Activated T-helper 1 cell treated with anti-CD3 and anti-CD28 coated beads, Interleukin-12 subunit alpha, Interleukin-12 subunit beta, Interleukin-2, Interleukin-4 antibody, amounts not matched to agents 30 ng/mL and 10 ng/mL and 1 ng/mL, durations not matched to agents 14 hours and 24 hours and 36 hours (primary cell): Measurements from ENCODE around the gene RSF1. TPM values are rescaled to one million over a fixed set of nuclear protein-coding genes. Genes with fewer than 3 reads are reported as not detected.

Experiments
- DNase-seq: peaks from one replicate; pipeline ENCODE4 v3.0.0; 2021; ENCODE audit warnings: low spot score
- H3K27ac Mint-ChIP-seq: one replicate; pipeline ENCODE4 v1.8.0; 2021; ENCODE audit warnings: mild to moderate bottlenecking, mixed read lengths
- H3K27me3 Mint-ChIP-seq: one replicate; pipeline ENCODE4 v1.8.0; 2022; ENCODE audit warnings: mild to moderate bottlenecking, moderate library complexity, mixed read lengths; ENCODE audit not compliant: insufficient read depth
- H3K36me3 Mint-ChIP-seq: one replicate; pipeline ENCODE4 v1.8.0; 2021; ENCODE audit warnings: low read depth, mixed read lengths
- H3K4me1 Mint-ChIP-seq: one replicate; pipeline ENCODE4 v1.8.0; 2021; ENCODE audit warnings: low read depth, mixed read lengths
- H3K4me3 Mint-ChIP-seq: one replicate; pipeline ENCODE4 v1.8.0; 2021; ENCODE audit warnings: mild to moderate bottlenecking, moderate library complexity, mixed read lengths
- H3K9me3 Mint-ChIP-seq: one replicate; pipeline ENCODE4 v1.8.0; 2021; ENCODE audit warnings: mixed read lengths
- intact Hi-C: fragments of 100-400 bp; cut with micrococcal nuclease; formaldehyde crosslinking; loops from one replicate; pipeline ENCODE4 v1.15.1; 2024
- total RNA-seq: library from RNA; stranded (reverse); gene quantifications from 2 replicates; pipeline ENCODE4 v1.2.3, GENCODE V29; 2022

The RSF1 gene
- total RNA-seq, 1 donor from 2014 or later, result 47.0 TPM

DNA sequence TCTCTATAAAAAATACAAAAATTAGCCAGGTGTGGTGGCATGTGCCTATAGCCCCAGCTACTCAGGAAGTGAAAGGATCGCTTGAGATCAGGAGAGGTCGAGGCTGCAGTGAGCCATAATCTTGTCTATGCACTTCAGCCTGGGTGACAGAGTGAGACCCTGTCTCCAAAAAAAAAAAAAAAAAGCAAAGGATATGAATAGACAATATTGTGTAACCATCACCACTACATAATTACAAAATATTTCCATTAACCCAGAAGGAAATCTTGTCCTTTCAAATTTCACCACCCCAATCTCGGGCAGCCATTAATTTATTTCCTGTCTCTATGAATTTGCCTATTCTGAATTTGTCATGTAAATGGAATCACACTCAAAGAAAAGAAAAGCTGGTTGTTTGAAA is 21.2 kb downstream of the RSF1 start:
- Mint-ChIP-seq H3K36me3 (peaks cover 15% of the 10 kb centered on the region), H3K9me3 (no peaks in the 10 kb centered on the region), H3K27me3 (no peaks in the 10 kb centered on the region), H3K4me3 (no peak overlapping the region), H3K4me1 (peaks cover 22% of the 10 kb centered on the region), H3K27ac (no peak overlapping the region)
- intact Hi-C loops, result no loop called here
- DNase-seq, result no peak

DNA sequence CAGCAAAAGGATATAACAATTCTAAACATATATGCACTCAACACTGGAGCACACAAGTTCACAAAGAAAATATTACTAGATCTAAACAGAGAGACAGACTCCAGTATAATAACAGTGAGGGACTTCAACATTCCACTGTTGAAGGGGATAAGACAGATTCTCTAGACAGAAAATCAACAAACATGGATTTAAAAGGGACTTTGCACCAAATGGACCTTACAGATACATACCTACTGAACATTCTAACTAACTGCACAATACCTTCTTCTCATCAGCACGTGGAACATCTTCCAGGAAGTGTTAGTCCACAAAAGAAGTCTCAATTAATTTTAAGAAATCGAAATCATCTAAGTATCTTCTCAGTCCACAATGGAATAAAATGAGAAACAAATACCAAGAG is 26.6 kb downstream of the RSF1 start:
- Mint-ChIP-seq H3K9me3 (peaks cover 18% of the 10 kb centered on the region), H3K4me1 (peaks cover 18% of the 10 kb centered on the region), H3K4me3 (no peak overlapping the region), H3K36me3 (peaks cover 35% of the 10 kb centered on the region), H3K27ac (no peak overlapping the region), H3K27me3 (no peaks in the 10 kb centered on the region)
- no peak for DNase-seq
- intact Hi-C loops, result no loop called here

DNA sequence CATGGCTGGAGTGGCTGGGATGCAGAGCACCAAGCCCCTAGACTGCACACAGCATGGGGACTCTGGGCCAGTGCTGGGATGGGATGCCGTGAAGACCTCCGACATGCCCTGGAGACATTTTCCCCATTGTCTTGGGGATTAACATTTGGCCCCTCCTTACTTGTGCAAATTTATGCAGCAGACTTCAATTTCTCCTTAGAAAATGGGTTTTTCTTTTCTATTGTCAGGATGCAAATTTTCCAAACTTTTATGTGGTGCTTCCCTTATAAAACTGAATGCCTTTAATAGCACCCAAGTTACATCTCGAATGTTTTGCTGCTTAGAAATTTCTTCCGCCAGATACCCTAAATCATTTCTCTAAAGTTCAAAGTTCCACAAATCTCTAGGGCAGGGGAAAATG is 29.2 kb downstream of the RSF1 start:
- Mint-ChIP-seq H3K27me3 (no peaks in the 10 kb centered on the region), H3K4me1 (peaks cover 25% of the 10 kb centered on the region), H3K27ac (no peak overlapping the region), H3K4me3 (no peak overlapping the region), H3K36me3 (peaks cover 24% of the 10 kb centered on the region), H3K9me3 (peaks cover 18% of the 10 kb centered on the region)
- DNase-seq, result no peak
- intact Hi-C loops, result no loop called here

DNA sequence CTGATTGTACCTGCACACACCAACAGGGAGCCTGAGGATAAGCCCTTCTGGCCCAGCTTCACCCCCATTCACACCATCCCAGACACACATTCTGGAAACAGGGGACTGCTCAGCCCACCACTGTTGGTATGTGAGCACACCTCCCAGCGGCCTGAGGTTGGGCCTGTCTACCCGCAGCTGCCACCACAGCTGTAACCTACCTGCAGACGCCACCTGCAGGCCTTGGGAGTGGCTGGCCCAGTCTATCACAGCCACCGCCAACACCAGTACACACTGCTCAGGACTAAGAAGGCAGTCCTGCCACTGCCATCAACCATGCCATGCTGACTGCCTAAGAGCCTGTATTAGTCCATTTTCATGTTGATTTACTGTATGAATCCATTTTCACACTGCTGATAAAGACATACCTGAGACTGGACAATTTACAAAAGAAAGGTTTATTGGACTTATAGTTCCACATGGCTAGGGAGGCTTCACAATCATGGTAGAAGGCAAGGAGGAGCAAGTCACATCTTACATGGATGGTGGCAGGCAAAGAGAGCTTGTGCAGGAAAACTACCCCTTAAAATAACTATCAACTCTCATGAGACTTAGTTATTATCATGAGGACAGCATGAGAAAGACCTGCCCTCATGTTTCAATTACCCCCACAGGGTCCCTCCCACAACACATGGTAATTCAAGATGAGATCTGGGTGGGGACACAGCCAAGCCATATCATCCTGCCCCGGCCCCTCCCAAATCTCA is 30.6 kb downstream of the RSF1 start:
- intact Hi-C loops, result no loop called here
- DNase-seq, result no peak
- Mint-ChIP-seq H3K27me3 (no peaks in the 10 kb centered on the region), H3K9me3 (peaks cover 18% of the 10 kb centered on the region), H3K4me1 (peaks cover 25% of the 10 kb centered on the region), H3K4me3 (no peak overlapping the region), H3K27ac (no peak overlapping the region), H3K36me3 (peaks cover 23% of the 10 kb centered on the region)

DNA sequence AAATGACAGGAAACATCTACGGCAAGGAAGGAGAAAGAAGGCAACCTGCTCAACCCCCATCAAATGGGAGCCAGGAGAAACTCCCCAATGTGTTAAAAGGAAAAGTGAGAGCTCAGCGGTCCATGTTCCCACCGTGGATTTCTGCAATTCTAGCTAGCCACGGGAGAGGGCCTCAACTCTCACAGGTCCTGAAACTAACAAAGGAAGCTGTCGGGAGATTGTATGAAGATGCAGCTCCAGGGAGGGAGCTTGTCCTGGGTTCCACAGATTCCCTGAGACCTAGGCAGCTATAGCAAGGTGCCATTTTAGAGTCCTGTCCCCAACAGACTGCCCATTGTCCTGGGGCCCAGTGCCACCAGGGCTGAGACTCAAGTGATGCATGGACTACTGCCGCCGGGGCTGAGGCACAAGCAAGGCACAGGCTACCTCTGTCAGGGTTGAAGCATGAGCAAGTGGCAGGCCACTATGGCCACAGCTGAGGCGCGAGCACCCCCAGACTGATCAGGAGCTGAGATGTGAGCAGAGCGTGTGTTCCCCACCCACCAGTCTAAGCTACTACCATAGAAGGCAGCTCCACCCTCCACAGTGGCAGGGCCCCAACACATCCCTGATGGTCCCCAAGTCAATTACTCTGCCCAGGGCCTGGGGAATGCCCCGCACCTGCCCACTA is 31.3 kb downstream of the RSF1 start:
- peaks cover 18% of the 10 kb centered on the region for H3K9me3 Mint-ChIP-seq
- H3K4me3 Mint-ChIP-seq, result no peak overlapping the region
- no peak overlapping the region for H3K27ac Mint-ChIP-seq
- intact Hi-C loops, result no loop called here
- H3K4me1 Mint-ChIP-seq, result peaks cover 25% of the 10 kb centered on the region
- H3K36me3 Mint-ChIP-seq, result peaks cover 22% of the 10 kb centered on the region
- DNase-seq, result no peak
- H3K27me3 Mint-ChIP-seq, result no peaks in the 10 kb centered on the region

DNA sequence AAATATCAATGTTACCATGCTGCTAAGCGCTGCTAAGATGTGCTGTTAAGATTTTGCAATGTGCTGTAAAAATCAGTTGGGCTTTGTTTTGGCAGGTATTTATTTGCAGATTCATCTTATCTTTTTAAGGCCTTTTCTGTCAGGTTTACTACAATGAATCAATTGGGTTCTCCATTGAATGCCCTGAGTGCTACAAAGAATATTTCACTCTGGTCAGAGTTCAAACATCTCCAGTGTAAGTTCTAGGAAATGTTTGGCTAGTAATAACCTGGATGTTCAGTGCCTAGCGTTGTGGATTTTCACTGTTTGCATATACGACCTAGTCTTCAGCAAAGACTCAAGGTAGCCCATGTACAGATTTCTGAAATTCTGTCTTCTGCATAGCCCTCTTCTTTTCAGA is 36.0 kb downstream of the RSF1 start:
- intact Hi-C loops, result no loop called here
- Mint-ChIP-seq H3K9me3 (no peaks in the 10 kb centered on the region), H3K4me3 (no peak overlapping the region), H3K27ac (no peak overlapping the region), H3K36me3 (peaks cover 3% of the 10 kb centered on the region), H3K4me1 (peaks cover 19% of the 10 kb centered on the region), H3K27me3 (no peaks in the 10 kb centered on the region)
- DNase-seq, result no peak

DNA sequence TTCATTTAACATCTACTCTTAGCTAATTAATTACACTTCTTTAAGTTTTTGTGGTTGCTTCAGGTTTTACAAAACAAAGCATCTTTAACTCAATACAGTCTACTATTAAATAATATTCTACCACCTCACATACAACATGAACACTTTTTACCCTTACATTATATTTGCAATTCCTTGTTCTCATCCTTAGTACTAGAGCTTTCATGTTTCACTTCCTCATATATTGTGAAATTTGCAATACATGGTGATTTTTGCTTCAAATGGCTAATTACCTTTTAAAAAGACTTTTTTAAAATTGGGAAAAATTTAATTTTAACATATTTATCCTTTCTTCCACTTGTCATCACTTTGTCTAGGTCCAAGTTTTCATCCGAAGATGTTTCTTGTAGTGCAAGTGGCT is 37.5 kb downstream of the RSF1 start:
- H3K36me3 Mint-ChIP-seq, result peaks cover 3% of the 10 kb centered on the region
- no peaks in the 10 kb centered on the region for H3K9me3 Mint-ChIP-seq
- DNase-seq, result no peak
- H3K4me3 Mint-ChIP-seq, result no peak overlapping the region
- H3K27ac Mint-ChIP-seq, result no peak overlapping the region
- peaks cover 6% of the 10 kb centered on the region for H3K4me1 Mint-ChIP-seq
- intact Hi-C loops, result no loop called here
- H3K27me3 Mint-ChIP-seq, result no peaks in the 10 kb centered on the region

DNA sequence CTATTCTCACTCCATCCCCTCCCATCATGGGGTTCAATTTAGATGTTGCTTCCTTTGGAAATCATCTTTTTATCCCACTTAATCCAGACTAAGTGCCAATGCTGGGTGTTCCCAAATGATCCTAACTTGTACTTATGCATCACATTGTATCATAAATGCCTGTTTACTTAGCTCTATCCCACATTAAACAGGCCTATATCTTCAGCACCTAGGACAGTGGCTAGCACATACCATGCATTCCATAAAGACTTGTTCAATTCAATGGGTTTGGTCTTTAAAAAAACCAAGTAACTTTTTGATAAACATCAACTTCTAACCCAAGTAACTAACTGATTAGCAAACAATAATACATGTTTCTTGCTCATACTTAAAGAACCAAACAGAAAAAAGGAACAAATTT is 40.6 kb downstream of the RSF1 start:
- Mint-ChIP-seq H3K27ac (no peak overlapping the region), H3K27me3 (no peaks in the 10 kb centered on the region), H3K9me3 (no peaks in the 10 kb centered on the region), H3K4me3 (no peak overlapping the region), H3K4me1 (no peaks in the 10 kb centered on the region), H3K36me3 (peaks cover 3% of the 10 kb centered on the region)
- intact Hi-C loops, result no loop called here
- no peak for DNase-seq

DNA sequence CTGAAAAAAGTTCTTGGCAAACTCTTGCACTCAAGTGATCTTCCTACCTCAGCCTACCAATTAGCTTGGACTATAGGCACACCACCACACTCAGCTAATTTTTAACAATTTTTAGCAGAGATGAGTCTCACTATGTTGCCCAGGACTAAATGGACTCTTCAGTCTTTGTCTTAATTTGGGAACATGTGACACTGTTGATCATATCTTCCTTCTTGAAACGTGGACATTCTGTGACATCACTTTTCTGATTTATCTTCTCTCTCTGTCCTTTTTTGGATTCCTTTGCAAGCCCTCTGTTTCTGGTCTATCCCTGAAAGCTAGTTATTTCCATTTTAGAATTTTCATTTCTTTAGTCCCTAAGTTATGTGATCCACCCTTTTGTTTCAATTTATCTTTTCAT is 42.0 kb downstream of the RSF1 start:
- peak overlapping the region; percentile 32 for H3K27ac Mint-ChIP-seq

DNA sequence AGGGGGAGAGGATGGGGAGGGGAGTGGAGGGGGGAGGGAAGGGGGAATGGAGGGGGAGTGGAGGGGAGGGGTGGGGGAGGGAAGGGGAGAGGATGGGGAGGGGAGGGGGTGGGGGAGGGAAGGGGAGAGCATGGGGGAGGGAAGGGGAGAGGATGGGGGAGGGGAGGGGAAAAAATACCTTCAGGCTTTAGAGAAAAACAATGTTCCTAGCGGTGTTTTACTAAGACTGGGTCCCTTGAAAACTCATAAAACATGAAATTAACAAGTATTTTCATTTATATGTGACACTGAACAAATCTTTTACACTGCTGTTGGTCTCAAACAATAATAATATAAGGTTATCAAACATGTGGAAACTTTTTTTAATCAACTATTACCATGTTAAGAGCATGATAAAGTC is 42.4 kb downstream of the RSF1 start:
- no peaks in the 10 kb centered on the region for H3K9me3 Mint-ChIP-seq
- intact Hi-C loops, result no loop called here
- no peaks in the 10 kb centered on the region for H3K27me3 Mint-ChIP-seq
- H3K4me1 Mint-ChIP-seq, result no peaks in the 10 kb centered on the region
- H3K27ac Mint-ChIP-seq, result no peak overlapping the region
- H3K36me3 Mint-ChIP-seq, result no peaks in the 10 kb centered on the region
- H3K4me3 Mint-ChIP-seq, result no peak overlapping the region
- no peak for DNase-seq

More for the DNA sequence above, 42.0 kb downstream of the RSF1 start:
- Mint-ChIP-seq H3K9me3 (no peaks in the 10 kb centered on the region), H3K27me3 (no peaks in the 10 kb centered on the region), H3K4me3 (no peak overlapping the region), H3K4me1 (no peaks in the 10 kb centered on the region), H3K36me3 (no peaks in the 10 kb centered on the region)
- intact Hi-C loops, result no loop called here
- DNase-seq, result no peak

DNA sequence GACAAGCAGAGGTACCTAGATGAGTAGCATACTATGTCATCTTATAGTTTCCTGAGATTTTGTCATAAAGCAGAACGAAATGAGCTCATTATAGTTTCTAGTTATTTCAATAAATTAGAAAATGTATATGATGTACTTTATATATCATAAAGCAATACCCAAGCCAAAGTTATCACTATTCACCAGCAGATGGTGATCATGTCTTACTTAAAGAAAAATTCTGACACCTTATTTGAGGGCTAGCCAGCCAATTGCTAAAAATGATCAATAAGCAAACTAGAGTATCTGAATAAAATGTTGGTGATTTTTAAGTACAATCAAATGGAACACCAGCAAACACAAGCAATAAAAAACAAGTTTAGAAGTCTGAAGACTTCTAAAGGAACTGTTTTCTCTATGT is 44.1 kb downstream of the RSF1 start:
- DNase-seq, result no peak
- Mint-ChIP-seq H3K36me3 (no peaks in the 10 kb centered on the region), H3K4me3 (no peak overlapping the region), H3K9me3 (no peaks in the 10 kb centered on the region), H3K4me1 (peaks cover 7% of the 10 kb centered on the region), H3K27me3 (no peaks in the 10 kb centered on the region), H3K27ac (no peak overlapping the region)
- intact Hi-C loops, result loop anchor here (1.0 kb wide), 3 partner anchors 43 to 224 kb away; no protein-coding TSS in a partner anchor

DNA sequence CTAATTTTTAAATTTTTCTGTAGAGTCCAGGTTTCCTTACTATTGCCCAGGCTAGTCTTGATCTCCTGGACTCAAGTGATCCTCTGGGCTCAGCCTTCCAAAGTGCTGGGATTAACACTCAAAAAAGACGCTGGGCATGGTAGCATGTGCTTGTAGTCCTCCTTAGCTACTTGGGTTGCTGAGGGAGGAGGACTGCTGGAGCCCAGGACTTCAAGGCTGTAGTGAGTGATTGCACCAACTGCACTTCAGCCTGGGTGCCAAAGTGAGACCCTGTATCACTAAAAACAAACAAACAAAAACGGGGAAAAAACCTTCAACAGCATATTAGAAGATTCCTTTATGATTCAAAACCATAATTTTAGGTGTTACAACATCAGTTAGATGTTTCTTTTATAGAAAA is 44.6 kb downstream of the RSF1 start:
- DNase-seq, result no peak
- Mint-ChIP-seq H3K4me1 (peaks cover 12% of the 10 kb centered on the region), H3K36me3 (peaks cover 2% of the 10 kb centered on the region), H3K27ac (no peak overlapping the region), H3K4me3 (no peak overlapping the region), H3K9me3 (no peaks in the 10 kb centered on the region), H3K27me3 (no peaks in the 10 kb centered on the region)
- intact Hi-C loops, result loop anchor here (1.0 to 2.0 kb wide), 4 partner anchors 43 to 271 kb away; no protein-coding TSS in a partner anchor

DNA sequence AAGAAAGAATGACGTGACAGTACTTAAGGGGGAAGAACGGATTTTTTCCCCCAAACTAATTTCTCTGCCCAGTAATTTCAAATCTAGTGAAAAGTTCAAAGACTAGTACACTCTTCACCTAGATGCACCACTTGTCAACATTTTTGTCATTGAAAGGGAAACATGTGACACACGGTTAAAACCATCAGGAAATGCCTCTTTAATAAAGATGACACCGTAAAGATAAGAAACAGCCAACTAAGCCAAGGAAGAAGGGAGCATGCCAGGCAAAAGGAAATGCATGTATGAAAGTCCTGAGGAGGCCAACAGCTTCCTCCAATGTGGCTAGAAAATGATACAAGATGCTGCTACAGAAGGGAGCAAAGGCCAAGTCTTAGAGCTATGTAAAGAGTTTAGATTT is 49.4 kb downstream of the RSF1 start:
- Mint-ChIP-seq H3K4me1 (peaks cover 22% of the 10 kb centered on the region), H3K4me3 (no peak overlapping the region), H3K27ac (no peak overlapping the region)

More for the DNA sequence above, 49.4 kb downstream of the RSF1 start:
- no peaks in the 10 kb centered on the region for H3K9me3 Mint-ChIP-seq
- intact Hi-C loops, result no loop called here
- H3K27me3 Mint-ChIP-seq, result no peaks in the 10 kb centered on the region
- DNase-seq, result no peak
- H3K36me3 Mint-ChIP-seq, result peaks cover 3% of the 10 kb centered on the region
